Fibroblast of pulmonary artery (primary cell): ENCODE data around the gene RABAC1.

Experiments used
- DNase-seq: peaks from one replicate; pipeline ENCODE4 v3.0.0-alpha.2; 2010; ENCODE audit warnings: low read depth
- H3K4me3 ChIP-seq: replicated peaks from 2 replicates; pipeline ENCODE4 v1.5.1; 2011; ENCODE audit warnings: low read depth, mild to moderate bottlenecking, control low read depth, low read length, moderate library complexity
- CTCF ChIP-seq: IDR thresholded peaks from 2 replicates; pipeline ENCODE4 v1.5.1; 2011; ENCODE audit warnings: mild to moderate bottlenecking, control low read depth, low read length, inconsistent platforms; ENCODE audit errors: missing control alignments

The RABAC1 gene

DNA sequence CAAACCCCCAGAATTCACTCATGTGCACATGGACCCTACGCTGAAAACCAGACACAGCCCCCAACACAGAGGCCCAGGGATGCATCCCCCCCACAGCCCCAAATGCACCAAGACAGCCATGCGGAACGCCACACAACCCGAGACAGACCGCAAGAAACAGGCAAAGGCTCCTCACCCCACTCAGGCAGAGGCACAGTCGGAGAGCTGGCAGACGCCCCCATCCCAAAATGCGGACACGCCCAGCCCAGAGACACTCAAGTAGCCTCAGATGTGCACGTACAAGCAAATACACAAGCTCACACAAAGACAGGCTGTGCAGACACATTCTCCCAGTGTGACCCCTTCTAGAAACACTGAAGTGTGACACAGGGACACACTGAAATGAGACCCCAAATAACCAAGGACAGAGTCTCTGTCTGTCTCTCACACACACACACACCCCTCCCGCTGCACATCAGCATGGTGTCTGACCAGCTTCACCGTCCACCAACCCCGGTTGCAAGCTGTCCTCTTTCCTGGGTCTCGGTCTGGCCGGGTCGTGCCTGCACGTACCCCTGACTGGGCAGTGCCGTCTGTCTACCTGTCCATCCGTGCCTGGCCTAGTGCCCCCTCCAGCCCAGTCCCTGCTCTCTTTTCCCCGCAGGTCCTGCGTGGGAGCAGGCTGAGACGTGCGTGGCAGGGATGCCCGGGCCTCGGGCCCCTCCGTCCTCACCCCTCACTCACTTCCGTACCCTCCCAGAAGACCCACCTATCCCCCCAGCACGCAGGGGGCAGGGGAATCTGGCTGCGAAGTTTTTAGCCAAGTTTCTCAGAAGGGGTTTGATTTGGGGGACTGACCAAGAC lies 47.0 kb downstream of the RABAC1 start:
- no peak overlapping the region for H3K4me3 ChIP-seq
- no peak for TF ChIP-seq CTCF
- DNase-seq: no peak

DNA sequence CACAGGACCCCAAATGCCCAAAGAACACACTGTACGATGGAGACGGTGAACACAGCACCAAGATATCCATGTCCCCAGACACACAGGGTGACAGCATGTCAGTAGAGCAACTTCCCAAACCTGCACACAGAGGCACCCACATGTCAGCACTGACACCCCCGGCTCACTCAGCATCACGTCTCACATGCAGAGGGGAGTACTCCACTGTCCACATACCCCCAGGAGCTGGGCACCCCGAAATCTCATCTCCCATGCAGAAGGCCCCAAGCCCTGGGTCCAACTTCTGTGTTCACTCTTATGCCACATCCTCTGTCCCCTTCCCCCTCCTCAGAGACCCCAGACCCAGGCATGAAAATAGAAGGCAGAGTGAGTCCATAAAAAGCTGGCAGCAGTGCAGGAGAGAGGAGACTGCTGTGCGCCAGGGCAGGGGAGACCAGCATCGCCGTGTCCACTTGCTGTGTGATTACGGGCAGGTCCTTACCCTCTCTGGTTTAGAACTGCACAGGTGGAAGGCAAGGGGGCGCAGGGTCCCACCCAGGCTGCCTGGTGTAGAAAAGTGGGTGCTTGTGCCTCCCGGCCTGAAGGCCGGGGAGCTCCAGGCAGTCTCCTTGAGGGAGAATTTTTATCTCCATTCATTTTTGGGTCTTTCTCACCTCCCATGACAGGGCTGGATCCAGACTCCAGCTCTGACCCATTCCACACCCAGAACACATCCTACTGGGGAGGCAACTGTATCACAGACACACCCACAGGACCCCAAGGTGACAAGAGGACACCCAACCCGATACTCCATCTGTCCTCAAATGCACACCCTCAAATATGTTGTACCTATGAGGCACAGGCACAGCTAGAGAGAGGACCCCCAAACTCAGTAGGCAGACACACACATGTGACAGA lies 47.9 kb downstream of the RABAC1 start:
- no peak for TF ChIP-seq CTCF
- no peak for DNase-seq
- H3K4me3 ChIP-seq: no peak overlapping the region

- no peak for DNase-seq
- TF ChIP-seq CTCF: no peak
- H3K4me3 ChIP-seq: no peak overlapping the region
Observed at GRCh38 chr19:41910240-41910991, 48.7 kb downstream of the RABAC1 start.

- TF ChIP-seq CTCF: no peak
- no peak overlapping the region for H3K4me3 ChIP-seq
- DNase-seq: no peak
Observed at GRCh38 chr19:41909706-41910105, 49.4 kb downstream of the RABAC1 start.

- DNase-seq: no peak
- TF ChIP-seq CTCF: no peak
- H3K4me3 ChIP-seq: no peak overlapping the region
Observed at GRCh38 chr19:41908724-41909464, 50.2 kb downstream of the RABAC1 start.

DNA sequence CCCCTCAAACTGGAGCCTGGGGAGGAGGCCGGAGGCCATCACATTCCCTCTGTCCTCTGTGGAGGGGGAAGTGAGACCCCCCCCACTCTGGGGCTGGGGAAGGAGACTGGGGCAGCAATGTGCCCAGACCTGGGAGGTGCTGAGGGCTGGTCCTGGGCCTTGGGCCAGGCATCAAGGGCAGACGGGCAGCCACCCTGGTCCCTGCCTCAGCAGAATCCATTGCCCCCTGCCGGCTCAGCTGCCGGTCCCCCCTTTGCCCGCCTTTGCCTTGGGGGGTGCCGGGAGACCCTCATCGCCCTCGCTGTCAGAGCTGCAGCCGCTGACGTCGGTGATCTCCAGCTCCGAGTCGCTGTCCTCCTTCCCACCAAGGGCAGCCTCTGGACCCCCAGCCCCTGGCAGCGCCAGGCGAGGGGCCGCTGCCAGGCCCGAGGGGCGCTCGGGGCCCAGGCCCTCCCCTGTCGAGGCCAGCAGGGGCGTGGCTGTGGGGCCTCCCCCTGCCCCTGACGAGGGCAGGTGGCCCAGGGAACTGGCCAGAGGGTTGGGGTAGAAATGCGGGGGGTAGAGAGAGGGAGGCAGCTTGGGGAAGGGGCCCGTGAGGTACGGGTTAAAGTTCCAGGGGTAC lies 51.0 kb downstream of the RABAC1 start:
- DNase-seq: no peak
- H3K4me3 ChIP-seq: no peak overlapping the region
- TF ChIP-seq CTCF: no peak
